IMR-90 (cell line): Measurements from ENCODE around the gene RASD2. TPM values are rescaled to one million over a fixed set of nuclear protein-coding genes. Genes with fewer than 3 reads are reported as not detected.

Experiments used
- ATAC-seq: fragments of 200-7000 bp; cut with Tn5 transposase; 2 replicates; pipeline ENCODE4 v1.9.1; 2020; ENCODE audit warnings: low read depth, mild to moderate bottlenecking, moderate library complexity
- BruUV-seq: library from RNA; stranded (reverse); fragments of 400-500 nt; replicated peaks from 2 replicates; lab custom pipeline; 2021; lab: Mats Ljungman, UMichigan
- CTCF ChIA-PET: fragments of 300-600 bp; formaldehyde crosslinking; extraction: SDS; loops from one replicate; lab custom pipeline; 2021; ENCODE audit warnings: antibody characterized with exemption; lab: Yijun Ruan, JAX
- POLR2A ChIA-PET: fragments of 300-600 bp; sonication (Branson Sonifier 250); formaldehyde crosslinking; loops from one replicate; lab custom pipeline; 2022; ENCODE audit warnings: antibody characterized with exemption; ENCODE audit not compliant: unreplicated experiment; lab: Charles Lee
- DNase-seq: peaks from one replicate; pipeline ENCODE4 v3.0.0; 2013
- H2AFZ ChIP-seq: replicated peaks from 2 replicates; pipeline ENCODE3; 2013; ENCODE audit warnings: low read length, mild to moderate bottlenecking; ENCODE audit not compliant: poor library complexity
- H2AK5ac ChIP-seq: 2 replicates; pipeline ENCODE4 v1.6.1; 2013; ENCODE audit warnings: low read depth, low read length, inconsistent platforms
- H2AK9ac ChIP-seq: replicated peaks from 2 replicates; pipeline ENCODE3; 2013; ENCODE audit warnings: mild to moderate bottlenecking, low read depth, low read length, moderate library complexity; ENCODE audit not compliant: poor library complexity
- H2BK120ac ChIP-seq: 2 replicates; pipeline ENCODE4 v1.6.1; 2013; ENCODE audit warnings: low read depth, low read length, inconsistent platforms
- H2BK15ac ChIP-seq: 3 replicates; pipeline ENCODE4 v1.6.1; 2013; ENCODE audit warnings: low read depth, low read length, inconsistent platforms
- H2BK20ac ChIP-seq: 2 replicates; pipeline ENCODE4 v1.6.1; 2013; ENCODE audit warnings: low read depth, mild to moderate bottlenecking, inconsistent platforms, low read length, moderate library complexity
- H2BK5ac ChIP-seq: 2 replicates; pipeline ENCODE4 v1.6.1; 2013; ENCODE audit warnings: mild to moderate bottlenecking, low read depth, low read length, inconsistent platforms; ENCODE audit not compliant: poor library complexity, severe bottlenecking
- H3K14ac ChIP-seq: replicated peaks from 2 replicates; pipeline ENCODE4 v1.6.1; 2013; ENCODE audit warnings: low read depth, low read length, inconsistent platforms
- H3K18ac ChIP-seq: 2 replicates; pipeline ENCODE4 v1.6.1; 2013; ENCODE audit warnings: low read depth, low read length, control low read depth
- H3K23ac ChIP-seq: 2 replicates; pipeline ENCODE4 v1.6.1; 2013; ENCODE audit warnings: low read depth, low read length, inconsistent platforms
- H3K27ac ChIP-seq: 2 replicates; pipeline ENCODE4 v1.5.1; 2013; ENCODE audit warnings: mild to moderate bottlenecking, control low read depth, low read length; ENCODE audit not compliant: insufficient read depth
- H3K27me3 ChIP-seq: 2 replicates; pipeline ENCODE4 v1.6.1; 2013; ENCODE audit warnings: low read length; ENCODE audit not compliant: control insufficient read depth, insufficient read depth
- H3K36me3 ChIP-seq: 2 replicates; pipeline ENCODE4 v1.6.1; 2013; ENCODE audit warnings: low read length, mixed read lengths; ENCODE audit not compliant: control insufficient read depth, insufficient read depth
- H3K4ac ChIP-seq: 2 replicates; pipeline ENCODE4 v1.6.1; 2013; ENCODE audit warnings: low read depth, low read length, inconsistent platforms
- H3K4me1 ChIP-seq: 2 replicates; pipeline ENCODE4 v1.6.1; 2013; ENCODE audit warnings: low read length, mixed read lengths; ENCODE audit not compliant: control insufficient read depth, insufficient read depth
- H3K4me2 ChIP-seq: 2 replicates; pipeline ENCODE4 v1.6.1; 2013; ENCODE audit warnings: low read depth, mild to moderate bottlenecking, control low read depth, low read length, moderate library complexity
- H3K4me3 ChIP-seq: 2 replicates; pipeline ENCODE4 v1.5.1; 2013; ENCODE audit warnings: low read depth, mild to moderate bottlenecking, control low read depth, low read length, moderate library complexity; ENCODE audit not compliant: insufficient read depth
- H3K56ac ChIP-seq: 2 replicates; pipeline ENCODE4 v1.6.1; 2013; ENCODE audit warnings: low read length, inconsistent platforms; ENCODE audit not compliant: insufficient read depth; ENCODE audit errors: extremely low read depth
- H3K79me1 ChIP-seq, 2 experiments: 2 replicates each; pipeline ENCODE4 v1.6.1; 2013; ENCODE audit warnings: low read length in 2 of 2, inconsistent platforms in 1 of 2, low read depth in 1 of 2
- H3K9ac ChIP-seq: 2 replicates; pipeline ENCODE4 v1.6.1; 2013; ENCODE audit warnings: low read depth, low read length, control low read depth
- H3K9me1 ChIP-seq: 2 replicates; pipeline ENCODE4 v1.6.1; 2013; ENCODE audit warnings: low read length, inconsistent platforms; ENCODE audit not compliant: insufficient read depth
- H3K9me3 ChIP-seq: 2 replicates; pipeline ENCODE4 v1.6.1; 2013; ENCODE audit warnings: low read length; ENCODE audit not compliant: control insufficient read depth, insufficient read depth
- H4K20me1 ChIP-seq: 2 replicates; pipeline ENCODE4 v1.6.1; 2013; ENCODE audit warnings: low read length, inconsistent platforms; ENCODE audit not compliant: insufficient read depth
- H4K5ac ChIP-seq: 2 replicates; pipeline ENCODE4 v1.6.1; 2013; ENCODE audit warnings: mild to moderate bottlenecking, low read depth, low read length, control low read depth
- H4K8ac ChIP-seq, 2 experiments: 2 replicates each; pipeline ENCODE4 v1.6.1; 2013; ENCODE audit warnings: low read depth in 2 of 2, low read length in 2 of 2, control low read depth in 1 of 2, inconsistent platforms in 1 of 2
- H4K91ac ChIP-seq: 2 replicates; pipeline ENCODE4 v1.6.1; 2013; ENCODE audit warnings: low read depth, low read length, inconsistent platforms; ENCODE audit not compliant: insufficient read depth
- FOS ChIP-seq: fragments of 150-350 bp; IDR thresholded peaks from 2 replicates; pipeline ENCODE4 v1.6.1; 2016; ENCODE audit warnings: low read depth, low read length
- MAFK ChIP-seq: IDR thresholded peaks from 2 replicates; pipeline ENCODE4 v1.6.1; 2012; ENCODE audit warnings: low read depth, low read length, improper control_type of control experiment
- MXI1 ChIP-seq: IDR thresholded peaks from 2 replicates; pipeline ENCODE4 v1.6.1; 2012; ENCODE audit warnings: low read depth, mild to moderate bottlenecking, low read length, moderate library complexity, borderline replicate concordance
- NFE2L2 ChIP-seq: fragments of 150-350 bp; IDR thresholded peaks from 2 replicates; pipeline ENCODE4 v1.6.1; 2016; ENCODE audit warnings: low read depth, mild to moderate bottlenecking, low read length
- POLR2A ChIP-seq: IDR thresholded peaks from 2 replicates; pipeline ENCODE4 v1.6.1; 2012; ENCODE audit warnings: mild to moderate bottlenecking, low read depth, low read length
- SMC3 ChIP-seq: fragments of 150-350 bp; IDR thresholded peaks from 2 replicates; pipeline ENCODE4 v1.6.1; 2016; ENCODE audit warnings: low read depth, mild to moderate bottlenecking, antibody characterized with exemption, low read length, moderate library complexity
- WGBS, 2 experiments: methylation state at CpG; one replicate each; pipeline versions ENCODE4 v1.1.5 to v1.1.7; 2013; ENCODE audit warnings: missing lambda C conversion rate in 2 of 2; ENCODE audit not compliant: insufficient read length in 1 of 2; ENCODE audit errors: extremely low coverage in 2 of 2; 5-methylcytosine and 5-hydroxymethylcytosine counted together
- dilution Hi-C: fragments of 300-500 bp; cut with HindIII; formaldehyde crosslinking; loops from one replicate; pipeline ENCODE4 v1.14.3; 2018; ENCODE audit warnings: low sequenced_read_pairs; ENCODE audit not compliant: unreplicated experiment
- in situ Hi-C: fragments of 300-500 bp; cut with MboI; formaldehyde crosslinking; loops from 3 replicates; pipeline ENCODE4 v1.14.3; 2019; ENCODE audit warnings: low sequenced_read_pairs, inconsistent platforms, mixed read lengths
- intact Hi-C: fragments of 100-400 bp; cut with micrococcal nuclease; formaldehyde crosslinking; loops from 2 replicates; pipeline ENCODE4 v1.10.0; 2022
- polyA plus RNA-seq, 3 experiments: library from polyadenylated mRNA; depleted of rRNA; stranded (reverse); fragments of >200 nt; gene quantifications; 2 replicates each; pipeline ENCODE4 v1.2.3, GENCODE V29; 2012; ENCODE audit warnings: low replicate concordance in 1 of 3
- total RNA-seq: library from RNA; depleted of rRNA; stranded (reverse); fragments of >200 nt; gene quantifications from 2 replicates; pipeline ENCODE4 v1.2.3, GENCODE V29; 2012
- TF ChIP-seq, protein P1 (sequence below): fragments of 150-350 bp; IDR thresholded peaks from 2 replicates; pipeline ENCODE4 v1.6.1; 2017; ENCODE audit warnings: mild to moderate bottlenecking, antibody characterized with exemption, low read length, low read depth
- TF ChIP-seq, protein P2 (sequence below): conservative IDR thresholded peaks from 2 replicates; pipeline ENCODE4 v1.5.1; 2012; ENCODE audit warnings: mild to moderate bottlenecking, low read depth, low read length, improper control_type of control experiment
- TF ChIP-seq, protein P3 (sequence below): fragments of 150-350 bp; IDR thresholded peaks from 2 replicates; pipeline ENCODE4 v1.6.1; 2016; ENCODE audit warnings: low read depth, mild to moderate bottlenecking, low read length, moderate library complexity, borderline replicate concordance

RASD2 gene
- total and polyA plus RNA-seq, 2 of the 4 experiments (the other 2 are of a cell fraction) = under 0.01 to 0.32 TPM

DNA sequence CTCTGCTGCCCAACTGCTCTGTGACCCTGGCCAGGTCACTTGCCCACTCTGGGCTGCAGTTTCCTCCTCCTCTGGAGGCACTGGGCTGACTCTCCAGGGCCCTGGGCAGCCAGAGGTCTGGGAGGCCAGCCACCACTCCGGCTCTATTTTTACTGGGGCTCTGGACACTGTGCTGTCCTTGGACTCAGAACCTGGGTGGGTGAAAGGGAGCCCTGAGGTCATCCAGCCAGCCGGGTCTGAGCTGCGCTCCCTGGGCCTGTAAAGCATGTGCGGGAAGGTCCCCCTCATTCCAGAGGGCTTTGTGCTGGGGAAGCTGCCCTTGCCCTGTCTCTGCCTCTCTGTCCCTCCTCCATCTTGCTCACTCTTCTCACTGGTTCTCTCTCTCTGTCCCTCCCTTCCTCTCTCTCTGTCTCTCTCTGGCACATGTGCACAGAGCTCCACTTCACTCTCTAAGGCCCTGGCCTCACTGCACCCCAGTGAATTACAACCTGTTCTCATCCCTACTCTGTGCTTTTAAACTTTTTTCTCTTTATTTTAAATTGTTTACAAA, 51.9 kb downstream of the RASD2 start:
- Histone ChIP-seq H2AK5ac (no peak overlapping the region), H3K9me3 (no peaks in the 10 kb centered on the region), H4K20me1 (no peaks in the 10 kb centered on the region; the same call in 1 of the 2 replicates), H2BK20ac (no peak overlapping the region), H3K4ac (0 out of 2 replicates have a peak overlapping the region, but pooled peaks have one; percentile 22), H2BK5ac (no peak overlapping the region), H3K27me3 (peaks cover 8% of the 10 kb centered on the region; the same call in 1 of the 2 replicates), H3K23ac (no peak overlapping the region), H4K5ac (peak overlapping the region; percentile 86; the same call in 1 of the 2 replicates), H3K56ac (no peak overlapping the region), H2AFZ (peak overlapping the region; percentile 53), H3K4me1 (peaks cover 13% of the 10 kb centered on the region; the same call in 1 of the 2 replicates), H3K9ac (no peak overlapping the region), H3K36me3 (no peaks in the 10 kb centered on the region), H3K4me2 (no peak overlapping the region), H4K91ac (0 out of 2 replicates have a peak overlapping the region, but pooled peaks have one; percentile 9), H3K9me1 (peaks cover 3% of the 10 kb centered on the region; the same call in 1 of the 2 replicates), H3K4me3 (no peak overlapping the region), H2AK9ac (no peak overlapping the region), H3K27ac (no peak overlapping the region), H2BK120ac (no peak overlapping the region), H2BK15ac (no peak overlapping the region; the same call in 2 of the 3 replicates), H3K14ac (no peak overlapping the region), H3K18ac (no peak overlapping the region), H3K79me1 (no peaks in the 10 kb centered on the region), H4K8ac (no peak overlapping the region)
- in situ Hi-C loops (no loop called here), dilution Hi-C loops (no loop called here), intact Hi-C loops (no loop called here)
- DNase-seq = no peak
- POLR2A ChIA-PET = no interaction called here
- ATAC-seq = peak; percentile 51
- CTCF ChIA-PET = interaction anchor here (0.7 to 1.0 kb wide), 2 partner anchors 11 to 162 kb away, joined by 3 to 5 read pairs; no protein-coding TSS in a partner anchor
- WGBS, 2 experiments = no CpG with 5 or more reads among the region's 4 CpGs
- BruUV-seq = no TSS peak
- TF ChIP-seq, protein P1, sequence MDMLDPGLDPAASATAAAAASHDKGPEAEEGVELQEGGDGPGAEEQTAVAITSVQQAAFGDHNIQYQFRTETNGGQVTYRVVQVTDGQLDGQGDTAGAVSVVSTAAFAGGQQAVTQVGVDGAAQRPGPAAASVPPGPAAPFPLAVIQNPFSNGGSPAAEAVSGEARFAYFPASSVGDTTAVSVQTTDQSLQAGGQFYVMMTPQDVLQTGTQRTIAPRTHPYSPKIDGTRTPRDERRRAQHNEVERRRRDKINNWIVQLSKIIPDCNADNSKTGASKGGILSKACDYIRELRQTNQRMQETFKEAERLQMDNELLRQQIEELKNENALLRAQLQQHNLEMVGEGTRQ = no peak
- no peak for TF ChIP-seq MXI1
- no peak for TF ChIP-seq FOS
- TF ChIP-seq, protein P2, sequence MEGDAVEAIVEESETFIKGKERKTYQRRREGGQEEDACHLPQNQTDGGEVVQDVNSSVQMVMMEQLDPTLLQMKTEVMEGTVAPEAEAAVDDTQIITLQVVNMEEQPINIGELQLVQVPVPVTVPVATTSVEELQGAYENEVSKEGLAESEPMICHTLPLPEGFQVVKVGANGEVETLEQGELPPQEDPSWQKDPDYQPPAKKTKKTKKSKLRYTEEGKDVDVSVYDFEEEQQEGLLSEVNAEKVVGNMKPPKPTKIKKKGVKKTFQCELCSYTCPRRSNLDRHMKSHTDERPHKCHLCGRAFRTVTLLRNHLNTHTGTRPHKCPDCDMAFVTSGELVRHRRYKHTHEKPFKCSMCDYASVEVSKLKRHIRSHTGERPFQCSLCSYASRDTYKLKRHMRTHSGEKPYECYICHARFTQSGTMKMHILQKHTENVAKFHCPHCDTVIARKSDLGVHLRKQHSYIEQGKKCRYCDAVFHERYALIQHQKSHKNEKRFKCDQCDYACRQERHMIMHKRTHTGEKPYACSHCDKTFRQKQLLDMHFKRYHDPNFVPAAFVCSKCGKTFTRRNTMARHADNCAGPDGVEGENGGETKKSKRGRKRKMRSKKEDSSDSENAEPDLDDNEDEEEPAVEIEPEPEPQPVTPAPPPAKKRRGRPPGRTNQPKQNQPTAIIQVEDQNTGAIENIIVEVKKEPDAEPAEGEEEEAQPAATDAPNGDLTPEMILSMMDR = no peak
- TF ChIP-seq, protein P3, sequence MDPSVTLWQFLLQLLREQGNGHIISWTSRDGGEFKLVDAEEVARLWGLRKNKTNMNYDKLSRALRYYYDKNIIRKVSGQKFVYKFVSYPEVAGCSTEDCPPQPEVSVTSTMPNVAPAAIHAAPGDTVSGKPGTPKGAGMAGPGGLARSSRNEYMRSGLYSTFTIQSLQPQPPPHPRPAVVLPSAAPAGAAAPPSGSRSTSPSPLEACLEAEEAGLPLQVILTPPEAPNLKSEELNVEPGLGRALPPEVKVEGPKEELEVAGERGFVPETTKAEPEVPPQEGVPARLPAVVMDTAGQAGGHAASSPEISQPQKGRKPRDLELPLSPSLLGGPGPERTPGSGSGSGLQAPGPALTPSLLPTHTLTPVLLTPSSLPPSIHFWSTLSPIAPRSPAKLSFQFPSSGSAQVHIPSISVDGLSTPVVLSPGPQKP = no peak
- TF ChIP-seq MAFK = no peak
- TF ChIP-seq POLR2A = no peak
- TF ChIP-seq SMC3 = no peak
- TF ChIP-seq NFE2L2 = no peak
